Prostate gland (tissue), 2 donors: ENCODE data around the gene ZNF426.

Experiments
- CTCF ChIP-seq, 4 experiments: fragments of 200-600 bp in 2 of 4; fragments of 450-650 bp in 2 of 4; sonication (generic) in 2 of 4; IDR thresholded peaks; 1 replicate in 3 of 4; 2 replicates in 1 of 4; pipeline ENCODE4 v1.5.1; 2016 to 2019; ENCODE audit warnings: antibody characterized with exemption in 4 of 4, mild to moderate bottlenecking in 2 of 4, moderate library complexity in 2 of 4
- POLR2A ChIP-seq: fragments of 450-650 bp; IDR thresholded peaks from one replicate; pipeline ENCODE4 v1.6.1; 2016; ENCODE audit warnings: antibody characterized with exemption, mild to moderate bottlenecking

GRCh38 chr19:9565900-9566705 lies 27.7 kb upstream of the ZNF426 start:
- no peak for TF ChIP-seq POLR2A
- no peak for TF ChIP-seq CTCF (IDR thresholded peaks at IDR 0.05)
